ENCODE measurements around the gene KCTD2. TPM values are rescaled to one million over a fixed set of nuclear protein-coding genes. Genes with fewer than 3 reads are reported as not detected.
A peak's percentile ranks its signal among the peaks of the same experiment; 100 is the strongest.

The KCTD2 gene
- total and polyA plus RNA-seq, 2 of the 13 experiments (the other 11 are each of a cell fraction or from before 2014, with no cell fraction given), result 28.3 to 32.6 TPM

- TF ChIP-seq ZNF800 (CRISPR knock-in tag; IDR thresholded peaks at IDR 0.05), result no peak
- peak; percentile 86; the same call in 1 of the 2 replicates for TF ChIP-seq SMAD9 (CRISPR knock-in tag; IDR thresholded peaks at IDR 0.05)
- no peak for TF ChIP-seq ATM (IDR thresholded peaks at IDR 0.05; ENCODE audit: borderline replicate concordance)
- peak; percentile 76 for TF ChIP-seq HINFP (CRISPR knock-in tag; IDR thresholded peaks at IDR 0.05; ENCODE audit: low read depth)
- no peak for TF ChIP-seq TCF12 (IDR thresholded peaks at IDR 0.05)
- TF ChIP-seq TCF12 (CRISPR knock-in tag; IDR thresholded peaks at IDR 0.05), result peak; percentile 45; the same call in 1 of the 2 replicates
- TF ChIP-seq ATF6 (CRISPR knock-in tag; conservative IDR thresholded peaks at IDR 0.05), result 0 out of 2 replicates have a peak, but pooled peaks have one; percentile 6
- TF ChIP-seq CTCF (CRISPR knock-in tag; IDR thresholded peaks at IDR 0.05), result peak; percentile 48
- TF ChIP-seq THYN1 (CRISPR knock-in tag; IDR thresholded peaks at IDR 0.05; ENCODE audit: borderline replicate concordance, low read depth), result peak; percentile 92; the same call in 1 of the 2 replicates
- TF ChIP-seq JUND (CRISPR knock-in tag; IDR thresholded peaks at IDR 0.05), result peak; percentile 75
- peak; percentile 55; the same call in 1 of the 2 replicates for TF ChIP-seq ELK4 (CRISPR knock-in tag; IDR thresholded peaks at IDR 0.05; ENCODE audit: borderline replicate concordance)
- peak; percentile 44; the same call in 1 of the 2 replicates for TF ChIP-seq PLSCR1 (CRISPR knock-in tag; IDR thresholded peaks at IDR 0.05; ENCODE audit: borderline replicate concordance)
- TF ChIP-seq ZBTB38 (CRISPR knock-in tag; IDR thresholded peaks at IDR 0.05), result peak; percentile 87
- no peak for TF ChIP-seq IKZF4 (CRISPR knock-in tag; IDR thresholded peaks at IDR 0.05; ENCODE audit: borderline replicate concordance, low read depth, not compliant biosample characterization)
- TF ChIP-seq ZSCAN9 (CRISPR knock-in tag; IDR thresholded peaks at IDR 0.05; ENCODE audit: borderline replicate concordance), result peak; percentile 49; the same call in 1 of the 2 replicates
- TF ChIP-seq ZNF414 (CRISPR knock-in tag; IDR thresholded peaks at IDR 0.05), result peak; percentile 25; the same call in 1 of the 2 replicates
- no peak; the same call in none of the 2 replicates for TF ChIP-seq SMYD3 (CRISPR knock-in tag; IDR thresholded peaks at IDR 0.05)
These were observed 12.7 kb upstream of the KCTD2 start (continued) for GRCh38 chr17:75034236-75034908.

All from HepG2 (cell line).